HG03469 (cell line): ENCODE results near the gene MAP3K14.

Source experiments
- ATAC-seq: cut with Tn5 transposase; IDR thresholded peaks from one replicate; pipeline ENCODE4 v1.9.1; 2021; ENCODE audit warnings: mild to moderate bottlenecking, moderate library complexity, moderate number of reproducible peaks; ENCODE audit not compliant: unreplicated experiment

The MAP3K14 gene

DNA sequence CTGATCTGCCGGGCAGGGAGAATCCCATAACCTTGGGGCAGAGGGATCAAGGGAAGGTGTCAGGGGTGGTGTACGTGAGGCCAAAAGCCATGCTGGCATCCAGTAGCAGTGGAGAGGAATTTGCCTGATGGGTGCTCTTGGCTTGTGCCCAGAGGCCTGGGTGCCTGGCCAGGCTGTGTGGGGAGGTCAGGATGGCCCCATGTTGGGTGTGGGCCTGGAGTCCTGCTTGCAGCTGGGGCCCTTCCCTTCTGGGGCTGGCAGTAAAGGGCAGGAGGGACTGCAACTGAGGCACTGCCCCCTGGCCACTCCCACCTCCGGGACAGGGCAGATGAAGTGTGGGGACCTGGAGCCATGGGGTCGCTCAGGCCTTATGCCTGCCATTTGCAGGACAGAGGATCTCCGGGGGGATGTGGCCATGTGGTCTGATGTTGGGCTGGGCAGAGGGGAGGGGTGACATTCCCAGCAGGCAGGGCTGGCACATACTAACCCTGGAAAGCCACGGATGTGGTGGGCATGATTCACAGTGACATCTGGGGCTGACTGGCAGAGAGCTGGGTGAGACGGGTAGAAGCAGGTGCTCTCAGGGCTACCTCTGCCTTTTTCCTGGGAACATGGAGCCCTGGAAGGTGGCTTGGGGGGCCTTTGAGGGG is 91.6 kb downstream of the MAP3K14 start:
- no peak for ATAC-seq

GRCh38 chr17:45224671-45225050 is 92.2 kb downstream of the MAP3K14 start:
- no peak for ATAC-seq

GRCh38 chr17:45223539-45224528 is 93.0 kb downstream of the MAP3K14 start:
- ATAC-seq, result no peak

DNA sequence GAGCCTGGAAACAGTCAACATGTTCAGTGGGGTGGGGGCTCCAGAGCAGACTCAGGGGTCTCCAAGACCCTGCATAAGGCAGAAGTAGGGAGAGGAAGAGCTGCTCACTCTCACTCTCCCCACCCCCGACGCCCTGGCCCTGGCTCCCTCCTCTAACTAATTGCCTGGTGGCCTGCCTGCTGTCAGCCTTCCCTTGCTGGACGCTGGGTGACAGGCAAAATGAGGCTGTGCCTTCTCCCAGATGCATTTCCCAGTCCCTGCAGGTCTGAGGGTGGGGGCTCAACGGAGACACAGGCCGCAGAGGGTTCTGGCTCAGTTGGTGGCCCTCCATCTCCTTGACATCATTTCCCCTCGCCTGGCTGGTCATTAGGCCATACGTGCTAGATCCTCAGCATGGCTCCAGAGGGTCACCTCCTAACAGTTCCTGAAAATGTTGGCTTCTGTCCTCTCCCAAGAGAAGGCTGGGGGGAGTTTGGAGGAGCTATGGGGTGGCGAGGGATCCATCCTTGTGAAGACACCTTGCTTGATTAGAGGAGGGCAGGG is 93.8 kb downstream of the MAP3K14 start:
- no peak for ATAC-seq

DNA sequence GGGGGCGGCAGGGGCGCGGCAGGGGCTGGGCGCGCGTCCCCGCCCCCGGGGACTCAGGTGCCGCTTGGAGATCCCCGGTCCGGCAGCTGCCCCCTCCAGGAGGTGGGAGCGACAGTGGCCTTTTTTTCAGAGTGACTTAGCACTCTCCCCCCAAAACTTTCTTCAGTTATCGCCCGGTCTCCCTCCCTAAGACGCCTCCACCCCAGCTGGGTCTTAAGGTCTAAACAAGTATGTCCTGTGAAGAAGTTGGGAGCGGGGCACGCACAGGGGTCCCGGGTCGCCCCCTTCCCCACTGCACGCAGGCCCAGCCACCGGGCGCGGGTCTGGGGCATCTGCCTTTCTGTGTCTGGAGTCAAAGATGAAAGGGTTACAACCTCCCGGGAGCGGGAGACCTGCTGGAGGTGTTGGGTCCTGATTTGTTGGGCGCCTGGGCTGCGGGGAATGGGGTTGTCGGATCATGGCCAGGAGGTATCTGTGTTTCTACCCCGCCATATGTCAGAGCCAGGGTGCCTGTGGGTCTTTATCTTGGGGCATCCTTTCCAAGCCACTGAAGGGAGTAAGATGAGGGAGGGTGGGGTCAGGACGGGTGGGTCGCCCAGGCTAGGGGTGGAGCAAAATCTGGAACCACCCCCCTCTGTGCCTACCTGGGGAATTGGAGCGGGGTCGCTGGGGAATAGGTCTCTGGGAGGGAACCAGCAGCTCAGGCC is 94.4 kb downstream of the MAP3K14 start:
- ATAC-seq, result no peak

DNA sequence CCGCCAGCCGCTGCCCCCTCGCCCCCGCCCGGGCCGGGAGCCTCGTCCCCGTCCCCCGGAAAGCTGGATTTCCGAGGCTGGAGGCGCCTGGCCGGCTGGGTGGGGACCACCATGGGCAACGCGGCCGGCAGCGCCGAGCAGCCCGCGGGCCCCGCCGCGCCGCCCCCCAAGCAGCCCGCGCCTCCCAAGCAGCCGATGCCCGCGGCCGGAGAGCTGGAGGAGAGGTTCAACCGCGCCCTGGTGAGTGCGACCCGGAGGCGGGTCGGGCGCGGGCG is 94.9 kb downstream of the MAP3K14 start:
- no peak for ATAC-seq

GRCh38 chr17:45221081-45222013 is 95.5 kb downstream of the MAP3K14 start, which contains the start of gene FMNL1:
FMNL1 (plus strand) TSS chr17:45221885; CDS start chr17:45222125, 240 bp downstream.
- ATAC-seq, result no peak

- no peak for ATAC-seq
Measured at GRCh38 chr17:45220079-45220478, 96.7 kb downstream of the MAP3K14 start.

DNA sequence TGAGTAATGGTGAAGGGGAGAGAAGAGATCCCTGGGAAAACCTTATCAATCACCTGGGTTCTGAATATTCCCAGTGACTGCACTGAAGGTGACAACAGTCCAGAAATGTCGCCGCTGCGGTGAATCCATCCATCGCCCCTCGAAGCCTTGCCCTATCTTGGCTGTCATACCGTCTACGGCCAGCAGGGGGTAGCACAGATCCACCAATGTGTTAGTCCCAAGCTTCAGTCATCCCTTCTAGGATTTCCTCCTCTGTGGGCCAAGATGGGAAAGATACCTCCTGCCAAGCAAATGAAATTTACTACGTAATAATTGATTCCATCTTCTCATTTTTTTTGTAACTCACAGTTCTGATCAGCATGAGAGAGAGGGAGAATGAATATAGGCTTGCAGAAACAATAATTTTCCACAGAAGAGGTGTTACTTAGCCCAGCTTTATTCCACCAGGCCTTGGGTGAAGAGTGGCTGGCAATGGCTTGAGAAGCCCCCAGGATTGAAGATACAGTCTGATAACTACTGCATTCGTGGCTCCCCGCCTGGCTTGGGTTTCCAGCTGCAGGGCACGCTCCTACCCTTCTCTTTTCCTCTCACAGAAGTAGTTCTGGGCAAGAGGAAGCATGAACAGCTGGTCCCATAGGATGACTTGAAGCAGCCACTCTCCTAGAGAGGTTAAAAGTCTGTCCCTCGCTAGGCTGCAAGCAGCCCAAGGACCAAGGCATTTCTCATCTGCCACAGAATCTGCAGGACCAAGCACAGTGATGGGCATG is 97.7 kb downstream of the MAP3K14 start:
- no peak for ATAC-seq
